ENCODE data around the gene TGFBRAP1. TPM values are rescaled to one million over a fixed set of nuclear protein-coding genes. Genes with fewer than 3 reads are reported as not detected.

Gene TGFBRAP1
- total and polyA plus RNA-seq, 4 donors: 1.8 to 10.4 (median 6.8) TPM

DNA sequence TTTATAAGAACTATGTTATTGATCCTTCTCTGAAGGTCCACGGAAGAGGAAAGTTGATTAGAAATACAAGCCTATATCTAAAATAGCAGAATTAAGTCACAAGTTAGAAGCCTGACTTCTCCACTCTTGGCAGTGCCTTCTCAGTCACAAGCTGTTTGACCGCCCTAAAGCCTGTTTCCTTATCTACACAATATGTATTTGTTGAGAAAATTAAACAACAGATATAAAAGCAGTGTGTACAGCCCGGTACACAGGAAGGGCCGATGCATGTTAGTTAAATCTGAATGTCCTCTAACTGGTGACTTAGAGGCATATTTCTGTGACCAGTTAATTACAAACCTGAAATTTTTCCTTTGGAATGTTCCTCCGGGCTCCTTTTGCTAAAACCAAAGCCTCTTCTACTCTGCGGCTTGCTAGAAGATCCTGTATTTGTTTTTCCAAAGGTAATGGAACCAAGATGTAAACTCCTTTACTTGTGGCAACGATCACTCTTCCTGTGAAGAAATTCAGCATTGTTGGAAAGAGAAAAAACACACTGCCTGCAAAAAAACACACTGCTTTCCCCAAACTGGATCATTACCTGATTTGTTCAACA is 33.4 kb downstream of the TGFBRAP1 start:
- H3K4me1 ChIP-seq (ENCODE audit: control insufficient read depth in 4 of 4, insufficient read depth in 4 of 4, low read length in 3 of 4): no peaks in the 10 kb centered on the region
- H3K4me3 ChIP-seq (ENCODE audit: low read depth in 1 of 3, low read length in 3 of 3): no peak overlapping the region
- no peak overlapping the region for H3K9ac ChIP-seq (ENCODE audit: low read depth in 1 of 2, low read length in 2 of 2)
- no peak overlapping the region for H3K27ac ChIP-seq (ENCODE audit: low read depth in 1 of 2, low read length in 2 of 2)
- no peak for DNase-seq (ENCODE audit: low spot score)
- H3K36me3 ChIP-seq (ENCODE audit: control insufficient read depth in 4 of 4, insufficient read depth in 3 of 4, low read depth in 1 of 4, low read length in 3 of 4): peaks cover 1 to 54% (median 33%) of the 10 kb centered on the region in 4 donors
- 81% methylated on average over 7 of the region's 7 CpGs for whole genome bisulfite sequencing
- no peak for TF ChIP-seq YY1 (IDR thresholded peaks at IDR 0.05)
- TF ChIP-seq EGR1 (IDR thresholded peaks at IDR 0.05; ENCODE audit: low read depth in 2 of 2): no peak
- TF ChIP-seq JUND (IDR thresholded peaks at IDR 0.05): no peak
- TF ChIP-seq SP1 (IDR thresholded peaks at IDR 0.05): no peak
- TF ChIP-seq CTCF (IDR thresholded peaks at IDR 0.05; ENCODE audit: low read depth, low read length, missing input control): no peak
- TF ChIP-seq HNF4G (IDR thresholded peaks at IDR 0.05): no peak
- no peak for TF ChIP-seq HNF4A (conservative IDR thresholded peaks at IDR 0.05)
- TF ChIP-seq NR2F2 (IDR thresholded peaks at IDR 0.05): no peak
- TF ChIP-seq FOXA1 (IDR thresholded peaks at IDR 0.05): no peak
- TF ChIP-seq RAD21 (IDR thresholded peaks at IDR 0.05): no peak
- TF ChIP-seq, protein P1, sequence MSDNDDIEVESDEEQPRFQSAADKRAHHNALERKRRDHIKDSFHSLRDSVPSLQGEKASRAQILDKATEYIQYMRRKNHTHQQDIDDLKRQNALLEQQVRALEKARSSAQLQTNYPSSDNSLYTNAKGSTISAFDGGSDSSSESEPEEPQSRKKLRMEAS (IDR thresholded peaks at IDR 0.05): no peak
- TF ChIP-seq REST (IDR thresholded peaks at IDR 0.05): no peak
- TF ChIP-seq ZBTB33 (IDR thresholded peaks at IDR 0.05): no peak
- TF ChIP-seq, protein P2, sequence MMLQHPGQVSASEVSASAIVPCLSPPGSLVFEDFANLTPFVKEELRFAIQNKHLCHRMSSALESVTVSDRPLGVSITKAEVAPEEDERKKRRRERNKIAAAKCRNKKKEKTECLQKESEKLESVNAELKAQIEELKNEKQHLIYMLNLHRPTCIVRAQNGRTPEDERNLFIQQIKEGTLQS (IDR thresholded peaks at IDR 0.05): no peak
- no peak for TF ChIP-seq TAF1 (conservative IDR thresholded peaks at IDR 0.05)
- TF ChIP-seq RXRA (IDR thresholded peaks at IDR 0.05): no peak
- TF ChIP-seq GABPA (IDR thresholded peaks at IDR 0.05 in 1 of 2, conservative IDR thresholded peaks at IDR 0.05 in 1 of 2): no peak
- TF ChIP-seq FOXA2 (IDR thresholded peaks at IDR 0.05): no peak
- H3K27me3 ChIP-seq (ENCODE audit: control insufficient read depth in 4 of 4, insufficient read depth in 4 of 4, low read length in 3 of 4): no peaks in the 10 kb centered on the region
- H3K9me3 ChIP-seq (ENCODE audit: control insufficient read depth in 4 of 4, low read length in 3 of 4): no peaks in the 10 kb centered on the region

Measured in liver (tissue), 9 donors.